Measurements from ENCODE around the gene MRPL19.

The MRPL19 gene

DNA sequence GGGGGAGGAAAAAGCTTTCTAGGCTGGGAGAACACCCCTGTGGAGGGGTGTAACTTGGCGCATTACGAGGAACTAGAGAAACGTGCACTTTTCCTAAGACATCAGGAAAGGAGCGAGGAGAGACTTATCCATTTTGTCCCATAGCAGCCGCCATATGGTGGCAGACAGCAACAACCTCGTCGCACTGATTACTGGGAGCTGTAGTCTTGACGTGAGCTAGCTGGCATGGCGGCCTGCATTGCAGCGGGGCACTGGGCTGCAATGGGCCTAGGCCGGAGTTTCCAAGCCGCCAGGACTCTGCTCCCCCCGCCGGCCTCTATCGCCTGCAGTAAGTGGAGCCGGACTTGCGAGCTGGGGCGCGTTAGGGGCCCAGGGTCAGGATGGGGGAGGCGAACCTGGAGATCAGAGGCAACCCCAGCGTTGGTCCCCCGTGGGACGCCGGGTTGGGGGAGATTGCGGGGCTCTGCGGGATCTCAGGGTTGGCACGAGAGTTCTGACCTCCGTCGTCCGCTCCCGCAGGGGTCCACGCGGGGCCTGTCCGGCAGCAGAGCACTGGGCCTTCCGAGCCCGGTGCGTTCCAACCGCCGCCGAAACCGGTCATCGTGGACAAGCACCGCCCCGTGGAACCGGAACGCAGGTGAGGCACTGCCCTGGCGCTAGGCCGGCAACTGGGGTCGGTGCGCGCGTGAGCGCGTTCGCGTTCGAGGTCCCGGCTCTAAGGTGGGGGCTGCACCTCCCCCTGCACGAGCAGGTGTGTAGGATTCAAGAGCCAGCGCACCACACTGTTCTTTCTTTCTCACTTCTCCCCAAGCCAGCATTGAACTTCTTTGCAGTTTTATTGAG lies at the start of gene MRPL19:
Gene MRPL19 (plus strand): TSS at position 201 of the 843 bp plus-strand sequence. CDS start 25 bp downstream, at position 226.
- peak within 1 kb of the TSS; percentile 62 to 95 (median 88) for H3K27ac ChIP-seq

DNA sequence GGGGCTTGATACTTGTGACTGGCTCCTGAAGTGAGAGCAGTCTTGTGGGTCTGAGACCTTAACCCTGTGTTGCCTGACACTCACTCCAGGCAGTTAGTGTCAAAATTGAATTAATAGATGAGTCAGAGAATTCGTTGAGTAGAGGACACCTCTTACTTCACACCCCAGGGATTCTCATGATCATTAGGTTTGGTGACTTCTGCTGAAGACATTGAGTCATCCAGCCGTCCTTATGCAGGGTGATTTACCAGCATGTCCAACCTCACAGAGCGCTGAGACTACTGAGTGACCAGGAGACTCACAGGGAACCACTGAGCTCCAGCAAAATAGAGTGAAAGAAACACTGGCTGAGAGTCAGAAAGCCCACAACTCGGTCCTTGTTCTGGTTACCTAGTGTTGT lies 49.8 kb upstream of the MRPL19 start:
- no peak overlapping the region for H3K27ac ChIP-seq
- no peak overlapping the region for H3K4me3 ChIP-seq

More for the DNA sequence above, at the start of gene MRPL19:
- H3K4me3 ChIP-seq: peak within 1 kb of the TSS; percentile 54 to 93 (median 89)

DNA sequence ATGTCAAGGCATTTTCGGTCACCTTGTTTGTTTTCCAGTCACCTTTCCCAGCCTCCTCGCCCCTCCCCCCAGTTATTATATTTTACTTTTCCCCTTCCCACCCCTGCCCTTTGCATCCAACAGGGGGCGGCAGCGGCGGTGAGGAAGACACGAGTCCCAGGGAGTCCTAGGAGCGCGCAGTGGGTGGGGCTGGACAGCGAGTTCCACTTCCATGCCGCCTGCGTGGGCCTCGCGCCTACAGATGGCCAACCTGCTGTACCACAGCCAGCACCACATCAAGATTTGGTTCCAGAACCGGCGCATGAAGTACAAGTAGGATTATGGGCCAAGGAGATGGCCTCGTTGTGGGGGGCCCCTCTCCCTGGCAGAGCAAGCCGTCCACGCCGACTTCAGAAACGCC lies 48.6 kb upstream of the MRPL19 start:
- H3K27ac ChIP-seq: no peak overlapping the region
- no peak overlapping the region for H3K4me3 ChIP-seq

DNA sequence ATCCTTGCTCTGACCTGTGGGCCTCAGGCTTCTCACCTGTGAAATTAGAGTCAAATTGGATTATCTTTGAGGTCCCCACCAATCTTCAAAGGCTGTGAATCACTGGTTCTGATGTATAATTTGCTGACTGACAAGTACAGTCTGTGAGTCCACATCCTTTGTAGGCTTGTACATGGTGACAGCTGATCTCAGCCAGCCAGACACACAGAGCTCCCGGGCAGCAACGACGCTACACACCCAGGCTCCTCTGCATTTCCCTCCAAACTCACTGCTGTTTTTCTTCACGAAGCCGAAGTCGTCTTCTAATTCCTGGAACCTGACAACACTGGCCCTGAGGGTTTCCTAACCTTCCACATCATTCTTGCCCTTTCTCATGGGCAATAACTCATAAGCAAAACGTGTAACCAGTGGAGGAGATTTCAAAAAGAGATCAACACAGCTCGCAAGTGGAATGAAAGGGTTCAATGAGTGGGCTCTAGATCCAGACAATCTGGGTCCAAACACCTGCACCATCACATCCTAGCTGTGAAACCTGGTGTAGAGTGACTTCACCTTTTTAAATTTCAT lies 47.9 kb upstream of the MRPL19 start:
- Histone ChIP-seq H3K4me3 (no peak overlapping the region), H3K27ac (no peak overlapping the region)

DNA sequence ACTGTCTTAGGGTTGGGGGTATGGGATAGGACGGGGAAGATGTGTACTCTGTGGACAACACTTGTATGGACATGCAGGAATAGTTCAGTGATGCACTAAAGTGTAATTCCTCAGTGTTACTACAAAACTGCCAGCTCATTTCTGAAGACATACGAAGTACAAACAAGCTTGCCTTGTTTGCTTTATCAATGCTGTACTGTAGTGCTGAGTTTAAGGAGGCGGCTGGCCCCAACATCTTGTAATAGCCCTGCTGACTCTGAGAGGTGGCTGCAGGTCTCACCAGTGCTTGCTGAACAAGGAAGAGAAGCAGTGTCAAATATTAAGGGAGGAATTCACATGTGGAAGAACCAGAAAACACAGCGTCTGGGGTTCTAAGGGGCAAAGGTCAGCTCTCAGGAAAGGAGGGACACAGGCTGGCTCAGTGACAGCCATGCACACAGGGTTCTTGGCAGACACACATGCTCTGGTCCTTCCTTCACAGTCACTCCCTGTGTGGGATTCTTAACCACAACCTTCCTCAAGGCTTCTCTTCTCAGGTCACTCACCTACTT lies 46.0 kb upstream of the MRPL19 start:
- peak overlapping the region in 3 of 21 experiments; percentile 32 to 55 (median 47) for H3K27ac ChIP-seq
- no peak overlapping the region for H3K4me3 ChIP-seq

DNA sequence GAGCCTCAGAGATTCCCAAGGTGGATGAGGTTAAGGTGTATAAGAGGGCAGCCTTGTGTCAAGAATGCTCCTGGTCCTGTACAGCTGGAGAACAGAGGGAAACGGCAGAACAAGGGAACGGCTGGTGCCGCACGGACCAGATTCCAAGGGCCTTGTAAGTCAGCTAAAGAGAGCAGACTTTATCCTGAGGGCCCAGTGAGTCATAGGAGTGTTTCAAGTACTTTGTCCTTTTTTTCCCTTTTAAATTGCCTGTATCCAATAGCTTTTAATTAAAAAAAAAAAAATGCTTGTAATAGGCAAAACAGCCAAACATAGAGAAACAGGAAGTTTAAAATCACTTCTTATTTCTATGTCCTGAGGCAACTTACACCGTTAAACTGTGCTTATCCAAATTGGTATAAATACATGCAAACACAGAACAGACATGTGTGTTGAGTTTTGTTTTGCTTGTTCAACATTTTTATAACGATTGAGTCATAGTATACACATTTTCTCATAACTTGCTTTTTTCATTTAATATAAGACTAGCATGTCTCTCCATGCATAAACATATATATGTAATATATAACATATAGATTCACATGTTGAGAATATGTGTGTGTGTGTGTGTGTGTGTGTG lies 43.8 kb upstream of the MRPL19 start:
- H3K4me3 ChIP-seq: no peak overlapping the region
- peak overlapping the region in 1 of 21 experiments; percentile 17 for H3K27ac ChIP-seq

DNA sequence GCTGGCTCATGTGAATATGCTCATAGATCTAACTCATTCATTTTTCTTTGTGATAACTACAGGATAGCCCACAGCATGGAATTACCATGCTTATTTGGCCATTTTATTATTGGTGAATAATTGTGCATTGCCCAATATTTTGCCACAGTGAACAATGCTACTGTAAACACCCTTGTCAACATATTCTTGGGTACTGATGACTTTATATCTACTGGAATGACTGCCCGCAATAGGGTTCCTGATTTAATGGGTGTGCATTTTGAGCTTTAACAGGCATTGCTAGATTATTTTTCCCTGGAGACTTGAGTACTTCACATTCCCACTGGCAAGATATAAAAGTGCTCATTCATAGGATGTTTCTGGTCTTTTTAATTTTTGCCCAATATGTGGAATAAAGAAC lies 43.1 kb upstream of the MRPL19 start:
- Histone ChIP-seq H3K4me3 (no peak overlapping the region), H3K27ac (no peak overlapping the region)

DNA sequence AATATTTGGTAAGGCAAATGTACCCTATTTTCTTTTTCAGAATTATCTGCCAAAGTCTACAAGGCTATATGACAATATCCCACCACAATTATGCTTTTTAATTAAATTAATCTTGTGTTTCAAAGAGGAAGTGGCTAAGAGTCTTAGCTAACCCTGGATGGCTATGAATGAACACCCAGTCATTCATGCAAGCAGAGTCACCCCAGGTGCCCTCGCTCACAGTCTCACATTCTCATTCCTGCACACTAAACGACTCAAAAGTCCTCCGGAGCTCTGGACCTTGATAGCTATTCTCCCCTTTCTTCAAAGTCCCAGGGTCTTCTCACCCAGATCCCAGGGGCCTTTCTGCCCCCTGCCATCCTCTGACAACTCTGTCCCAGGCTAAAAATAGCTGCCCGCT lies 42.1 kb upstream of the MRPL19 start:
- H3K27ac ChIP-seq: peak overlapping the region in 1 of 21 experiments; percentile 73
- no peak overlapping the region for H3K4me3 ChIP-seq

DNA sequence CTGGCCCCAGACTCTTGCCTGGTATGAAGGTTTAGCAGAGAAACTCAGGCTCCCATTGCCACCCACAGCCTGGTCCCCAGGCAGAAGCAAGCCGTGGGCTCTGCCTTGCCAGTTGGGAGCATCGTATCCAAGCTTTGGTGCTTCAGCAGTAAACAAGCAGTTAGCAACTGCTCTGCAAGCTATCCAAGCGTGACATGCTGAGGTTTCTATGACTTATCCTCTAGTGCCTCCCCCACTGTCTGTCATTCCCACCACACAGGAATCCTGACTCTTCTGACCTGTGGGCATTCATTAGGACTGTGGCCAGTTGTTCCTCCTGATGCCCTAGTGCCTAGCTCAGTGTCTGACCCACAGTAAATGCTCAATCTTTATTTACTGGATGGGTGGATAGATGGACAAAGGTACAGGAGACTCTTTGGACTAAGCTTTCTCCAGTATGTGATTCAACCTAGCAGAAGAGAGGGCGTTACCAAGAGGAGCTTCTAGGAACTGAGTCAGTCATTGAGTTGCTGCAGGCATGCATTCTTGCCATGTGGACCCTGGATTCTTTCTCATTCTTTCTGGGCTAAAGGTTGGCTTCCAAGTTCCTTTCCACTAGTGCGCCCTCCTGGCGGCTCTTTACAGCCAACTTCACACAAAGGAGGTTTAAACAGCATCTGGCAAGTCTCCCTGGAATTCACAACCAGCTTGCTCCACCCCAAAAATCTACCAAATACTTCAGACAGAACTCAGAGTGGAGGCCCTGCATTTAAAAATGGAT lies 40.6 kb upstream of the MRPL19 start:
- Histone ChIP-seq H3K4me3 (no peak overlapping the region), H3K27ac (peak overlapping the region in 5 of 21 experiments; percentile 4 to 73 (median 32))

DNA sequence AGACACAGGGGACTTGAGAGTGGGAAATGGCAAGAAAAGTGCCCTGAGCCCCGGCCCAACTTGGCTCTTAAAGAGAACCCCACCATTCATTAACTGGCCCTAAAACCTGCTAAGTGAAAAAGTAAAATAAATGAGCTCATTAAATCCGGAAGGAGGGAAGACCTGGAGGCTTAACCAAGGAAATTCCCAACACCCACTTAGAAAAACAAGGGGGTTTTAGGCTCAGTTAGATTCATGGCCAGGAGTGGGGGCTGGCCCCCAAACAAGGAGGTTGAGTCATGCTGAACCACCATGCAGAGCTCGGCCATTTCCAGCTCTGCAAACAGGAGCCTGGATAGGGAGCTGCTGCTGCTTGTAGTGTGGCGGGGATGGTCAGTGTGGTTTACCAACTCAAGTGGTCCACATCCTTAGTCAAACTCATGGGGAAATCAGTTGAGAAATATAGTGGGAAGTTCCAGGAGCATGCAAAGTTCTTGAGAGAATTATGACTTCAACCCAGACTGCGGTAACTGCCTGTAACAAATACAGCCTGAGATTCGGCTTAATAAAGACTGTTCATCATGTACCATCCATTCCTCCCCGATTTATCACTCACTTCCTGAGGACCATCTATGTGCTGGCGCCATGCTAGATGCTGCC lies 39.7 kb upstream of the MRPL19 start:
- Histone ChIP-seq H3K4me3 (no peak overlapping the region), H3K27ac (peak overlapping the region in 6 of 21 experiments; percentile 14 to 46 (median 38))

DNA sequence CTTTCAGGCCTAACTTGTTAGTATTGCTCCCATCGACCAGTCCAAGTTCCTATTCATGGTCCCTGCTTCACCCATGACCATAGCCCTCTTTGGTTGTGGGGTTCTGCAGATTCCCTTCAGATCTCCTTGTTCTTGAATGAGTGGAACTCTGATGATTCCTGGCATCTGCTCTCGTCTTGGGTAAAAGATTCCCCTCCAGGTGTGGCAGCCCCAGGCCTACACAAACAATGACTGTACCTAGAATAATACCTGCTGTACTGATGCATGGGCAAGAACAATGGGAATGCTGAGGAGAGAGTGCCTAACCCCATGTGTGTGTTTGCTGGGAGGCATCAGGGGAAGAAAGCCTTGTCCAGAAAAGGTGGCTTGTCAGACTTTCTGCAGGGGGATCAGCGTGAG lies 39.2 kb upstream of the MRPL19 start:
- H3K4me3 ChIP-seq: no peak overlapping the region
- peak overlapping the region in 3 of 21 experiments; percentile 29 to 46 (median 43) for H3K27ac ChIP-seq

DNA sequence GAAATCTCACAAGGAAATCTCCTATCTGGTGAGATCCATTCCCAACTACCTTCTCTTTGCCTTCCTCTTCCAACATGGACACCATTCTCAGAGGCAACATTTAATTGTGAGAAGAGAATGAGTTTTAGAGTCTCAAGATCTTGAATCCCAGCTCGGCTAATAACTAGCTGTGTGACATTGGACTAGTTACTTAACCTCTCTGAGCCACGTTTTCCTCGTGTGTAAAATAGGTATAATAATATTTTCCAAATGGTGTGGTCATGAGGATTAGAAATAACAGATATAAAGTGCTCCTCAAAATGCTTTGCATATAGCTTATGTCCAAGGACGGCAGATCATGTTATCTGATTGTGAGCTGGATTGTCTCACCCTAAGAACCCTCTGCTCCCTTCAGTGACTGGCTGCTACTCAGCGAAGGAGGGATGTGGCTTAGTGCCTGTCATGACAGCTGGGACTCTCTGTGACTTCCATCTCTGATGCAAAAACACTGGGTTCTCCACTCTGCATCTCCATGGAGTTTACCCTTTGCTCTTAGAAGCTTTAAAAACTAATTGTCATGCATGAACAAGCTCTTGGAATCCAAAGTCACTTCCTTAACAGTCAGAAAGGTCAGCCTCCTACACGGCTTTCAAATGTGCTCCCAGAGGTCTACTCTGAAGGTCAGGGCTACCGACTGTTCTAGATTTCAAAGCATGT lies 38.4 kb upstream of the MRPL19 start:
- H3K4me3 ChIP-seq: no peak overlapping the region
- peak overlapping the region in 2 of 21 experiments; percentile 43 to 46 for H3K27ac ChIP-seq

DNA sequence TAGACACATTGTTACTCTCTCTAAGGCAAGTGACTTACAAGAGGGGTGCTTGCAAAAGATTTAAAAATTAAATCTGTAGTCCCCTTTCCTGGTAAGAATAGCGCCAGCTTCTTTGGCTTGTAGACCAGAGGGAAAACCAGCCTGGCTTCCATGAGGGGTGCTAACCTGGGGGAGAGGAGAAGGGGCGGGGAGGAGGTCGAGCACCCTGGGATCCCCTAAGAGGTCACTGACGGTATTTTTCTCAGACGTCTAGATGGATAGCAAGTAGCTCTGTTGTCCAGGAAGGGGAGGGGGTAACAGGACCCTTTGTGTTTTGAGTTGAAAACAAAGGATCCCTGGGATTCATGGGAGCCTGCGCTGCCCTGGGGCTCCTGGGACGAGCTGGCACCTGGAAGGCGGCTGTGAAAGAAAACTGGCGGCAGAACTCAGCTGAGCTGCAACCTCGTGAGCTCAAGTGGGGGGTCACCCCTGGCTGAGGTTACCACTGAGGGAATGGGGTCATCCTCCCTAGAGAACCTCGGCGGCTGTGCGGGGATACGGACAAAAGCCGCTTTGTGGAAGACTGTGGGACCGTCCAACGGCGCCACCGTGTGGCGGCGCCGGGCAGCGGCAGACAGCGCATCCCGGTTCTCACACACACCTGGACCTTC lies 37.8 kb upstream of the MRPL19 start:
- Histone ChIP-seq H3K4me3 (peak overlapping the region in 2 of 7 experiments; percentile 2 to 10), H3K27ac (peak overlapping the region in 1 of 21 experiments; percentile 9)

DNA sequence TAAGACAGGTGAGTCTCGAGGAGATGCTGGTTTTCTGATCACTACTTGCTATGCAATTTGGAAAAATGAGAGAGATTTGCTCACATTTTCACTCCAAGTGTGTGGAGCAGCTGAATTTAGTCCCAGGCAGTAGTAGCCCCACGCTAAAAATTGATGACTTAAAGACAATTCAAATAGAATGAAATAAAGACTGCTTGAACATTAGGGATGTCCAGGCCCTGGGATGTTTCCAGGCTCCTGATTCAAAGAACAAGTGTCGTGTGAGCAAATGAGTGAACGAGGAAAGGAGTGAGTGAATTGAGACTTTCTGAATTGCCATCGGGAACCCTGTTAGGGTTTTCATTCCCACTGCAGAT lies 37.3 kb upstream of the MRPL19 start:
- no peak overlapping the region for H3K4me3 ChIP-seq

DNA sequence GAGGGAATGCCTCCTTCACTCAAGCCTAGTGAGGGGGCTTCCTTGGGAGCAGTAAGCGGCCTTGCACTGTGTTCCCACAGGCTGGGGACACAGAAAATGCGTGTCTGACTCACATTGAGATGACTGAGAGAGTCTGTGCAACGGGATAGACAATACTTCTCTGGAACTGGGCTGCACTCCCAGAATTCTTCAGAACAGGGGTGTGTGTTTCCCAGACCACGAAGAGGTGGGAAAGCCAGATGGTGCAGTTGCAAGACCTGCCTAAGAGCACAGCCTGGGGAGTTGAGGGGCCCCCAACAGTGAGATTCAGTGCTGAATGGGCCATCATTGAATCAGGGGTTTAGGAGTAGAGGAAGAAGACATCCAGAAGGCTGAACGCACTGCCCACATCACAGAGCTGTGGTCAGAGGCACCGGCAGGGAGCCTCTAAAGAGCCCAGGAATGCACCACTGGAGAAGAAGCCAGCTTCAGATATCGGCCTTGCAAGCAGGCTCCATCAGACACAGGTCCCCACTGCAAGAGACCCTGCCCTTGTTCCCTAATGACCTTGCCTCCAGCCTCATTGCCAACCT lies 36.6 kb upstream of the MRPL19 start:
- no peak overlapping the region for H3K4me3 ChIP-seq
- H3K27ac ChIP-seq: no peak overlapping the region

More for the DNA sequence above, 37.3 kb upstream of the MRPL19 start:
- H3K27ac ChIP-seq: no peak overlapping the region

DNA sequence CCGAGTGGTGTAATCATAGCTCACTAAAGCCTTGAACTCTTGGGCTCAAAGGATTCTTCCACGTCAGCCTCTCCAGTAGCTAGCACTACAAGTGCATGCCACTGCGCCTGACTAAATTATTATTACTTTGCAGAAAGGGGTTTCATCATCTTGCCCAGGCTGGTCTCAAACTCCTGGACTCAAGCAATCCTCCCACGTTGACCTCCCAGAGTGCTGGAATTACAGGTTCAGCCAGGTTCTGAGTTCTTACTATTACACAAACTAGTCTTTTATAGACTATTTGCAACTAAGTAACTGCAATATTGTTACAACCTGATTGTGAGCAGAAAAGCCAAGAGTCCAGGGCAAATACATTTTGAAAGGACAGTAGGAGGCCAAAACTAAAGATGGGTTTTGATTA lies 35.9 kb upstream of the MRPL19 start:
- no peak overlapping the region for H3K4me3 ChIP-seq
- no peak overlapping the region for H3K27ac ChIP-seq

DNA sequence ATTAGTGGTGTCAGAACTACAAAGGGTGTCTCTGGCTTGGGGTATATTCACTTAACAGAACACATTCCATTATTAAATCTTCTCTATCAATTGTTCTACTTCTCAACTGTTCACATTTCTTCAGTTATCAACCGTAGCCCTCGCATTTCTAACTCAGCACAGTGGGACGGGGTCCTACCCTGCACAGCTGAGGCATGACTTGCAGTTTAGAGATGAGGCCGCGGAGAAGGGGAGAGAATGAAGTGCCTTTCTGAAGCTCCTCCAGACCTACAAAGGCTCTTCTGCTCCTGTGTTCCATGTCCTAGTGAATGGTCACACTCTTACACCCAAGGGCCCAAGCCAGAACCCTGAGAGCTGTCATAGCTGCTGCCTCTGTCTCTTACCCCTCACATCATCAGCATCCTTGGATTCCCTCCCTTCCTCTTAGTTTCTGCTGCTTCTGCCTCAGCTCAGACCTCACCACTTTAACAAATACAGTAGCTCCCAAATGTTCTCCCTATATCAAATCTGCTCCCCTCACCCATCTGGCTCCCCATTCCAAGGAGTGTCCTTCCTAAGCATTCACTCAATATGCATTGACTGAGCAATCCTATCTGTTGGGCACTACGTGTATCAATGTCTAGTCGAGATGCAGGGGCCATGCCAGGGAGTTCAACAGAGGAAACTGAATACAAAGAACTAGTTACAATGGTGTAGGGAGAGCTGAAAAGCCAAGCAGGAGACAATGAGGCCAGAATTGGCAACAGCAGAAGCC lies 34.3 kb upstream of the MRPL19 start:
- no peak overlapping the region for H3K27ac ChIP-seq
- no peak overlapping the region for H3K4me3 ChIP-seq

All from skin epidermis (tissue), 12 donors.